Thyroid gland (tissue), 4 donors: Measurements from ENCODE around the gene SCUBE2. TPM values are rescaled to one million over a fixed set of nuclear protein-coding genes. Genes with fewer than 3 reads are reported as not detected.

Source experiments
- DNase-seq, 2 donors: peaks; one replicate each; pipeline ENCODE4 v3.0.0-alpha.2; 2019
- H3K27ac ChIP-seq, 3 donors: fragments of 200-600 bp; sonication (generic); 1 replicate in 2 of 3; 2 replicates in 1 of 3; pipeline ENCODE4 v1.5.1; 2016 to 2019; ENCODE audit warnings: mild to moderate bottlenecking in 1 of 3, moderate library complexity in 1 of 3
- H3K27me3 ChIP-seq: fragments of 200-600 bp; sonication (generic); one replicate; pipeline ENCODE4 v1.5.1; 2019
- H3K36me3 ChIP-seq, 2 donors: fragments of 200-600 bp; sonication (generic); one replicate each; pipeline ENCODE4 v1.5.1; 2016 to 2019
- H3K4me1 ChIP-seq, 2 donors: fragments of 200-600 bp; sonication (generic); one replicate each; pipeline ENCODE4 v1.5.1; 2017 to 2019
- H3K4me3 ChIP-seq, 3 donors: fragments of 200-600 bp; sonication (generic); replicated peaks in 1 of 3; 1 replicate in 2 of 3; 2 replicates in 1 of 3; pipeline ENCODE4 v1.5.1; 2016; ENCODE audit warnings: mild to moderate bottlenecking in 1 of 3
- H3K9me3 ChIP-seq: fragments of 200-600 bp; sonication (generic); one replicate; pipeline ENCODE4 v1.5.1; 2017
- CTCF ChIP-seq, 6 experiments: fragments of 200-600 bp in 3 of 6; fragments of 450-650 bp in 3 of 6; sonication (generic) in 3 of 6; IDR thresholded peaks; one replicate each; pipeline ENCODE4 v1.5.1; 2016 to 2019; ENCODE audit warnings: antibody characterized with exemption in 6 of 6, mild to moderate bottlenecking in 2 of 6, inconsistent platforms in 1 of 6, moderate library complexity in 1 of 6
- POLR2A ChIP-seq, 2 donors: fragments of 450-650 bp; IDR thresholded peaks; one replicate each; pipeline ENCODE4 v1.6.1; 2017; ENCODE audit warnings: antibody characterized with exemption in 2 of 2, mild to moderate bottlenecking in 2 of 2, moderate library complexity in 1 of 2
- WGBS, 2 donors: methylation state at CpG; one replicate each; pipeline ENCODE4 v1.1.5; 2017; 5-methylcytosine and 5-hydroxymethylcytosine counted together
- intact Hi-C: fragments of 100-400 bp; cut with DNase I; formaldehyde crosslinking; loops from one replicate; pipeline ENCODE4 v1.15.1; 2023
- total RNA-seq, 4 donors: library from RNA; depleted of rRNA; stranded (reverse); fragments of >200 nt; gene quantifications; one replicate each; pipeline ENCODE4 v1.2.3, GENCODE V29; 2016

SCUBE2 gene
- total RNA-seq, 4 donors from 2014 or later = 1.2 to 4.9 (median 3.1) TPM

GRCh38 chr11:9037046-9037780 is 54.2 kb downstream of the SCUBE2 start:
- DNase-seq = peak in 1 of 2 donors; percentile 20
- Histone ChIP-seq H3K27me3 (no peaks in the 10 kb centered on the region), H3K4me1 (peaks cover 5 to 24% of the 10 kb centered on the region in 2 donors), H3K9me3 (no peaks in the 10 kb centered on the region), H3K36me3 (no peaks in the 10 kb centered on the region), H3K27ac (peak overlapping the region in 1 of 3 donors; percentile 65), H3K4me3 (no peak overlapping the region)
- WGBS, 2 donors = 68 to 76% methylated on average over 7 of the region's 7 CpGs
- intact Hi-C loops = no loop called here
- no peak for TF ChIP-seq POLR2A (IDR thresholded peaks at IDR 0.05)
- TF ChIP-seq CTCF (IDR thresholded peaks at IDR 0.05) = no peak

GRCh38 chr11:9030601-9031000 is 60.8 kb downstream of the SCUBE2 start:
- TF ChIP-seq POLR2A (IDR thresholded peaks at IDR 0.05) (no peak), CTCF (IDR thresholded peaks at IDR 0.05) (no peak)
- H3K9me3 ChIP-seq = no peaks in the 10 kb centered on the region
- no peak overlapping the region for H3K4me3 ChIP-seq
- DNase-seq = no peak
- no peak overlapping the region for H3K27ac ChIP-seq
- 59 to 70% methylated on average over 4 to 5 of the region's 5 CpGs for WGBS, 2 donors
- no peaks in the 10 kb centered on the region for H3K36me3 ChIP-seq
- H3K27me3 ChIP-seq = no peaks in the 10 kb centered on the region
- intact Hi-C loops = no loop called here
- H3K4me1 ChIP-seq = no peaks in the 10 kb centered on the region

- H3K4me3 ChIP-seq = no peak overlapping the region
- 89 to 91% methylated on average over 7 of the region's 7 CpGs for WGBS, 2 donors
- no peaks in the 10 kb centered on the region for H3K27me3 ChIP-seq
- H3K9me3 ChIP-seq = no peaks in the 10 kb centered on the region
- H3K27ac ChIP-seq = no peak overlapping the region
- TF ChIP-seq CTCF (IDR thresholded peaks at IDR 0.05) (no peak), POLR2A (IDR thresholded peaks at IDR 0.05) (no peak)
- H3K36me3 ChIP-seq = no peaks in the 10 kb centered on the region
- H3K4me1 ChIP-seq = no peaks in the 10 kb centered on the region
- no peak for DNase-seq
- intact Hi-C loops = no loop called here
Measured at GRCh38 chr11:9029422-9029821, 62.0 kb downstream of the SCUBE2 start.

- TF ChIP-seq POLR2A (IDR thresholded peaks at IDR 0.05) = no peak
- TF ChIP-seq CTCF (IDR thresholded peaks at IDR 0.05) = no peak
- DNase-seq = no peak
- Histone ChIP-seq H3K4me1 (no peaks in the 10 kb centered on the region), H3K9me3 (no peaks in the 10 kb centered on the region), H3K27me3 (no peaks in the 10 kb centered on the region), H3K27ac (no peak overlapping the region), H3K36me3 (no peaks in the 10 kb centered on the region), H3K4me3 (no peak overlapping the region)
- intact Hi-C loops = no loop called here
- 100% methylated on average over 1 of the region's 1 CpG for WGBS, 2 donors
Measured at GRCh38 chr11:9028581-9028980, 62.8 kb downstream of the SCUBE2 start.

GRCh38 chr11:9025101-9025850 is 66.1 kb downstream of the SCUBE2 start:
- no peaks in the 10 kb centered on the region for H3K9me3 ChIP-seq
- 92 to 96% methylated on average over 9 of the region's 9 CpGs for WGBS, 2 donors
- H3K27ac ChIP-seq = no peak overlapping the region
- no peaks in the 10 kb centered on the region for H3K4me1 ChIP-seq
- H3K36me3 ChIP-seq = no peaks in the 10 kb centered on the region
- DNase-seq = no peak
- no peaks in the 10 kb centered on the region for H3K27me3 ChIP-seq
- intact Hi-C loops = no loop called here
- no peak overlapping the region for H3K4me3 ChIP-seq
- TF ChIP-seq CTCF (IDR thresholded peaks at IDR 0.05) (no peak), POLR2A (IDR thresholded peaks at IDR 0.05) (no peak)
